Vagina (tissue), 2 donors: ENCODE results near the gene MARVELD2. TPM values are rescaled to one million over a fixed set of nuclear protein-coding genes. Genes with fewer than 3 reads are reported as not detected.
"Not testable (repeated sequence)": the region's sequence is repeated elsewhere in the genome, so short reads cannot be mapped to it uniquely, and the experiment has no call there.

Experiments
- DNase-seq, 2 donors: peaks; one replicate each; pipeline ENCODE4 v3.0.0-alpha.2; 2017; ENCODE audit errors: extremely low spot score in 2 of 2
- H3K27ac ChIP-seq: fragments of 200-600 bp; sonication (generic); one replicate; pipeline ENCODE4 v1.5.1; 2019
- H3K27me3 ChIP-seq: fragments of 200-600 bp; sonication (generic); one replicate; pipeline ENCODE4 v1.5.1; 2019
- H3K36me3 ChIP-seq, 2 donors: fragments of 200-600 bp; sonication (generic); one replicate each; pipeline ENCODE4 v1.5.1; 2017 to 2019
- H3K4me1 ChIP-seq: fragments of 200-600 bp; sonication (generic); one replicate; pipeline ENCODE4 v1.5.1; 2019
- H3K4me3 ChIP-seq, 2 donors: fragments of 200-600 bp; sonication (generic); 1 replicate in 1 of 2; 2 replicates in 1 of 2; pipeline ENCODE4 v1.5.1; 2016 to 2019
- H3K9me3 ChIP-seq: fragments of 200-600 bp; sonication (generic); one replicate; pipeline ENCODE4 v1.5.1; 2019
- CTCF ChIP-seq, 3 experiments: fragments of 450-650 bp in 2 of 3; fragments of 200-600 bp in 1 of 3; sonication (generic) in 1 of 3; IDR thresholded peaks; one replicate each; pipeline ENCODE4 v1.5.1; 2017 to 2019; ENCODE audit warnings: antibody characterized with exemption in 3 of 3, mild to moderate bottlenecking in 2 of 3, moderate library complexity in 2 of 3
- POLR2A ChIP-seq, 2 donors: fragments of 450-650 bp; IDR thresholded peaks; one replicate each; pipeline ENCODE4 v1.6.1; 2017; ENCODE audit warnings: antibody characterized with exemption in 2 of 2, mild to moderate bottlenecking in 2 of 2, moderate library complexity in 2 of 2
- POLR2AphosphoS5 ChIP-seq, 2 donors: sonication (generic); formaldehyde crosslinking; IDR thresholded peaks; one replicate each; pipeline ENCODE4 v1.9.0; 2017; ENCODE audit warnings: antibody characterized with exemption in 2 of 2, mild to moderate bottlenecking in 2 of 2, low read depth in 1 of 2; ENCODE audit not compliant: insufficient read depth in 1 of 2
- intact Hi-C: fragments of 100-400 bp; cut with DNase I; formaldehyde crosslinking; loops from one replicate; pipeline ENCODE4 v1.15.1; 2023
- total RNA-seq: library from RNA; depleted of rRNA; stranded (reverse); fragments of >200 nt; gene quantifications from one replicate; pipeline ENCODE4 v1.2.3, GENCODE V29; 2016

MARVELD2 gene
- total RNA-seq, 1 donor from 2014 or later = 6.4 TPM

GRCh38 chr5:69467442-69468225 is 52.7 kb downstream of the MARVELD2 start:
- TF ChIP-seq CTCF (IDR thresholded peaks at IDR 0.05) (no peak), POLR2AphosphoS5 (IDR thresholded peaks at IDR 0.05; ENCODE audit: insufficient read depth in 1 of 2, low read depth in 1 of 2) (no peak), POLR2A (IDR thresholded peaks at IDR 0.05) (no peak)

GRCh38 chr5:69468631-69469030 is 53.7 kb downstream of the MARVELD2 start:
- DNase-seq = no peak
- no peak overlapping the region for H3K4me3 ChIP-seq
- no peaks in the 10 kb centered on the region for H3K9me3 ChIP-seq
- H3K27ac ChIP-seq = no peak overlapping the region
- no peaks in the 10 kb centered on the region for H3K4me1 ChIP-seq
- no peaks in the 10 kb centered on the region for H3K27me3 ChIP-seq
- intact Hi-C loops = no loop called here
- no peaks in the 10 kb centered on the region for H3K36me3 ChIP-seq
- no peak for TF ChIP-seq CTCF (IDR thresholded peaks at IDR 0.05)
- no peak for TF ChIP-seq POLR2A (IDR thresholded peaks at IDR 0.05)
- no peak for TF ChIP-seq POLR2AphosphoS5 (IDR thresholded peaks at IDR 0.05; ENCODE audit: insufficient read depth in 1 of 2, low read depth in 1 of 2)

More at GRCh38 chr5:69467442-69468225, 52.7 kb downstream of the MARVELD2 start:
- Histone ChIP-seq H3K4me3 (no peak overlapping the region), H3K36me3 (no peaks in the 10 kb centered on the region), H3K27ac (no peak overlapping the region), H3K27me3 (no peaks in the 10 kb centered on the region), H3K4me1 (no peaks in the 10 kb centered on the region), H3K9me3 (no peaks in the 10 kb centered on the region)
- no peak for DNase-seq
- intact Hi-C loops = no loop called here

- H3K4me3 ChIP-seq, H3K4me1 ChIP-seq, H3K36me3 ChIP-seq, H3K9me3 ChIP-seq, intact Hi-C loops, DNase-seq, H3K27ac ChIP-seq, H3K27me3 ChIP-seq: not testable (repeated sequence)
Observed at GRCh38 chr5:69471516-69471915, 56.6 kb downstream of the MARVELD2 start.

- H3K27ac ChIP-seq, H3K4me1 ChIP-seq, H3K27me3 ChIP-seq, intact Hi-C loops, H3K36me3 ChIP-seq, DNase-seq, H3K9me3 ChIP-seq, H3K4me3 ChIP-seq: not testable (repeated sequence)
Observed at GRCh38 chr5:69472535-69473143, 57.7 kb downstream of the MARVELD2 start.

- Histone ChIP-seq H3K36me3 (no peaks in the 10 kb centered on the region), H3K4me1 (no peaks in the 10 kb centered on the region), H3K9me3 (no peaks in the 10 kb centered on the region), H3K4me3 (no peak overlapping the region), H3K27ac (no peak overlapping the region), H3K27me3 (no peaks in the 10 kb centered on the region)
- DNase-seq = no peak
- intact Hi-C loops = no loop called here
- TF ChIP-seq POLR2A (IDR thresholded peaks at IDR 0.05) (no peak), POLR2AphosphoS5 (IDR thresholded peaks at IDR 0.05; ENCODE audit: insufficient read depth in 1 of 2, low read depth in 1 of 2) (no peak), CTCF (IDR thresholded peaks at IDR 0.05) (no peak)
Observed at GRCh38 chr5:69477170-69477569, 62.3 kb downstream of the MARVELD2 start.

GRCh38 chr5:69478296-69478695 is 63.4 kb downstream of the MARVELD2 start:
- intact Hi-C loops, H3K27me3 ChIP-seq, DNase-seq, H3K27ac ChIP-seq, H3K4me3 ChIP-seq, H3K9me3 ChIP-seq, H3K4me1 ChIP-seq, H3K36me3 ChIP-seq: not testable (repeated sequence)
